ENCODE measurements around the gene OR1F1. TPM values are rescaled to one million over a fixed set of nuclear protein-coding genes. Genes with fewer than 3 reads are reported as not detected.
"Not testable (repeated sequence)": the region's sequence is repeated elsewhere in the genome, so short reads cannot be mapped to it uniquely, and the experiment has no call there.

The OR1F1 gene
- total RNA-seq = not detected in 2 replicates
- long read RNA-seq = 0 reads

GRCh38 chr16:3187798-3188674 is at the start of gene OR1F1:
OR1F1 (plus strand) TSS chr16:3188204.
- H3K27me3 Mint-ChIP-seq = peaks cover 85% of the 10 kb centered on the region
- no peak for DNase-seq (ENCODE audit: low spot score, unreplicated experiment)
- H3K4me3 Mint-ChIP-seq (ENCODE audit: low read depth) = peak within 1 kb of the TSS; percentile 72
- H3K27ac Mint-ChIP-seq = peak within 1 kb of the TSS; percentile 90
- TF ChIP-seq CTCF (IDR thresholded peaks at IDR 0.05; ENCODE audit: unreplicated experiment) = no peak
- no peaks in the 10 kb centered on the region for H3K36me3 Mint-ChIP-seq (ENCODE audit: insufficient read depth)
- H3K4me1 Mint-ChIP-seq (ENCODE audit: low read depth) = peaks cover 9% of the 10 kb centered on the region
- H3K9me3 Mint-ChIP-seq (ENCODE audit: low read depth) = no peaks in the 10 kb centered on the region

- no peak overlapping the region for H3K27ac Mint-ChIP-seq
- no peaks in the 10 kb centered on the region for H3K9me3 Mint-ChIP-seq (ENCODE audit: low read depth)
- DNase-seq (ENCODE audit: low spot score, unreplicated experiment) = no peak
- no peak for TF ChIP-seq CTCF (IDR thresholded peaks at IDR 0.05; ENCODE audit: unreplicated experiment)
- H3K4me3 Mint-ChIP-seq (ENCODE audit: low read depth) = no peak overlapping the region
- H3K27me3 Mint-ChIP-seq = no peaks in the 10 kb centered on the region
- H3K4me1 Mint-ChIP-seq (ENCODE audit: low read depth) = peaks cover 9% of the 10 kb centered on the region
- peaks cover 11% of the 10 kb centered on the region for H3K36me3 Mint-ChIP-seq (ENCODE audit: insufficient read depth)
Measured at GRCh38 chr16:3138342-3138741, 49.7 kb upstream of the OR1F1 start.

- H3K4me3 Mint-ChIP-seq (ENCODE audit: low read depth) = no peak overlapping the region
- no peak for DNase-seq (ENCODE audit: low spot score, unreplicated experiment)
- H3K27me3 Mint-ChIP-seq = no peaks in the 10 kb centered on the region
- H3K9me3 Mint-ChIP-seq (ENCODE audit: low read depth) = no peaks in the 10 kb centered on the region
- no peak overlapping the region for H3K27ac Mint-ChIP-seq
- no peak for TF ChIP-seq CTCF (IDR thresholded peaks at IDR 0.05; ENCODE audit: unreplicated experiment)
- H3K4me1 Mint-ChIP-seq (ENCODE audit: low read depth) = peaks cover 6% of the 10 kb centered on the region
- peaks cover 11% of the 10 kb centered on the region for H3K36me3 Mint-ChIP-seq (ENCODE audit: insufficient read depth)
Measured at GRCh38 chr16:3138823-3139426, 49.1 kb upstream of the OR1F1 start.

GRCh38 chr16:3139561-3139960 is 48.4 kb upstream of the OR1F1 start:
- not testable (repeated sequence) for H3K9me3 Mint-ChIP-seq (ENCODE audit: low read depth); H3K27me3 Mint-ChIP-seq; H3K4me3 Mint-ChIP-seq (ENCODE audit: low read depth); DNase-seq (ENCODE audit: low spot score, unreplicated experiment); H3K4me1 Mint-ChIP-seq (ENCODE audit: low read depth); H3K27ac Mint-ChIP-seq
- H3K36me3 Mint-ChIP-seq (ENCODE audit: insufficient read depth) = peaks cover 11% of the 10 kb centered on the region

GRCh38 chr16:3140603-3141427 is 47.2 kb upstream of the OR1F1 start:
- no peaks in the 10 kb centered on the region for H3K9me3 Mint-ChIP-seq (ENCODE audit: low read depth)
- H3K4me3 Mint-ChIP-seq (ENCODE audit: low read depth) = no peak overlapping the region
- H3K27ac Mint-ChIP-seq = no peak overlapping the region
- H3K36me3 Mint-ChIP-seq (ENCODE audit: insufficient read depth) = peaks cover 11% of the 10 kb centered on the region
- H3K27me3 Mint-ChIP-seq = peaks cover 3% of the 10 kb centered on the region
- no peak for DNase-seq (ENCODE audit: low spot score, unreplicated experiment)
- TF ChIP-seq CTCF (IDR thresholded peaks at IDR 0.05; ENCODE audit: unreplicated experiment) = no peak
- H3K4me1 Mint-ChIP-seq (ENCODE audit: low read depth) = peaks cover 1% of the 10 kb centered on the region
